Activated CD8-positive, alpha-beta memory T cell treated with anti-CD3 and anti-CD28 coated beads, Interleukin-2, amount 50 U/mL, for 1 hour (primary cell): ENCODE measurements around the gene PLOD1.
"Not testable (repeated sequence)": the region's sequence is repeated elsewhere in the genome, so short reads cannot be mapped to it uniquely, and the experiment has no call there.

Experiments
- DNase-seq: peaks from one replicate; pipeline ENCODE4 v3.0.0-alpha.2; 2020; ENCODE audit errors: extremely low read depth

PLOD1 gene

GRCh38 chr1:11912482-11913216 lies 21.9 kb upstream of the PLOD1 start:
- not testable (repeated sequence) for DNase-seq

DNA sequence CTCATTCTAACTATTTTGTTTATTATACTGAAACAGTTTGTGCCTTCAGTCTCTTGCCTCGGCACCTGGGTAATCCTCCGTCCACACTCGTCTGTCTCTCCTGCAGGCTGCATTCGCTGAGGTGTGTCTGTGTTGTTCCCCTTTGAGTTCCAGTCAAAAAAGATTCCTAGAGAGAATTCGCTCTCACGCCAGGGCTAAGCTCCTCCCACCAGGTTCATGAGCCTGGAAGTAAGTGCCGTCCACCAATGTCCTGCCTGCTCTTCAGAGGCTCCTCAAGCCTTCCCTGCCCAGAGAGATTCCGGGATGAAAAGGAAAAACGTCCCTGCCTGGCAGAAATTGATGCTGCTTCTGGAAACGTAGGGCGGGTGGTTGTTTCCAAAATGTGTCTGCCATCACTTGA lies 21.2 kb upstream of the PLOD1 start:
- DNase-seq, result no peak

DNA sequence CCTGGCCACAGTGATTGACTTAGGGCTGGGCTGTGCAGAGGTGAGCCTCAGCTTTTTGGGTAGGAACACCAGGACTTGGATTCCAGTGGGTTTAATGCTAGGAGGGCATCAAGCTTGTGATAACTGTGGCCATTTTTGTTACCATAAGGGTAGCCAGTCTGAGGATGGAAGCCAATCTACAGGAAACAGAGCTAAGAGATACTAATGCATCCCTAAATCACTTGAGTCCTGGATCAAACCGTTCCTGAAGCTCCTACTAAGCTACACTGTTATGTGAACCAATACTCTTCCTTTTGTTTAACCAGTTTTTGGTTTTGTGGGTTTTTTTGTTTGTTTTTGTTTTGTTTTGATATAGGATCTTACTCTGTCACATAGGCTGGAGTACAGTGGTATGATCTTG lies 20.5 kb upstream of the PLOD1 start:
- no peak for DNase-seq

- no peak for DNase-seq
Measured at GRCh38 chr1:11918799-11919519, 15.6 kb upstream of the PLOD1 start.

DNA sequence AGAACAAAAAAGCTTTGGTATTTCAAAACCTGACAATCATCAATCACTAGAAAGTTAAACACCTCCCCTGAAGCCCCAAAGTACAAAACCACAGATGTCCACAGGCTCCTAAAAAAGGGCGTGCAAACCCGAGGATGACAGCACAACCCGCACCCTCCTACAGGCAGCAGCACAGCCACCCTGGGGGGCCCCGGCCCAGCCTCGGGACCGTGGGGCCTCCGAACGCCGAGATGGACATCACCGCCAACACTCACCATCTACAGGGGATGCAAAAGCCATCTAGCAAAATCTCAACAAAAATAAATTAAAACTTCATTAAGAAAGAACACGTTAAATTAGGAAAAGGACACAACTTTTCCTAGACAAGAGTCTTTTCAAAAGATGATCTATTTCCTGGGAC lies 14.9 kb upstream of the PLOD1 start:
- DNase-seq, result no peak

DNA sequence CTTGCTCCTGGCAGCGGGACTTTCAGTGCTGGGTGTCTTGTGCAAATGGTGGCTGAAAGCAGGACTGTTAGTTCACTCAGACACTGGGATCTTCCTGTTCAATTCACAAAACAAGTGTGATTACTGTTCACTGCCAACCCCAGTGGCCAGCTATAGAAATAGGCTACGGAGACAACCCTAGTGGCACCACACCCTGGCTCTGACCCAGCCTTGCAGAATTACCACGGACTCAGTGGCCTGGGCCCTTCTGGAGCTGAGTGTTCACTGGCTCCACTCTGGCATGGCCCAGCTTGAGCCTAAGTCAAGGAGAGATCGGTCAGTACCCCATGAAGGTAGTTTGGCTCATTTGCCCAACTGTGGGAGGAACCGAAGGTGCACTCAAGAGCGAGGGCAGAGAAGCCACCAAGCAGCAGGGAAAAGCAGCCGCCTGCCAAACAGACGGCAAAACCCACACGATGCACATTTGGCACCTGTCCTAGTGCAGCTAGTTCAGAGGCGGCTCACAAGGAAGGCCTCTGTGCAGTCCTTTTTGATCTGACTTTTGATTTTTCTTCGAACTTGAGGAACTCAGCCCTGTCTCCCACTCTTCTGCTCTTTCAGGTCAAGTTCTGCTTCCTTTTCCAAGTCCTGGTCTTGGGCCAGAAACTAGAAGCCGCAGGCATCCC lies 14.1 kb upstream of the PLOD1 start:
- no peak for DNase-seq

- no peak for DNase-seq
Measured at GRCh38 chr1:11921022-11921421, 13.5 kb upstream of the PLOD1 start.

DNA sequence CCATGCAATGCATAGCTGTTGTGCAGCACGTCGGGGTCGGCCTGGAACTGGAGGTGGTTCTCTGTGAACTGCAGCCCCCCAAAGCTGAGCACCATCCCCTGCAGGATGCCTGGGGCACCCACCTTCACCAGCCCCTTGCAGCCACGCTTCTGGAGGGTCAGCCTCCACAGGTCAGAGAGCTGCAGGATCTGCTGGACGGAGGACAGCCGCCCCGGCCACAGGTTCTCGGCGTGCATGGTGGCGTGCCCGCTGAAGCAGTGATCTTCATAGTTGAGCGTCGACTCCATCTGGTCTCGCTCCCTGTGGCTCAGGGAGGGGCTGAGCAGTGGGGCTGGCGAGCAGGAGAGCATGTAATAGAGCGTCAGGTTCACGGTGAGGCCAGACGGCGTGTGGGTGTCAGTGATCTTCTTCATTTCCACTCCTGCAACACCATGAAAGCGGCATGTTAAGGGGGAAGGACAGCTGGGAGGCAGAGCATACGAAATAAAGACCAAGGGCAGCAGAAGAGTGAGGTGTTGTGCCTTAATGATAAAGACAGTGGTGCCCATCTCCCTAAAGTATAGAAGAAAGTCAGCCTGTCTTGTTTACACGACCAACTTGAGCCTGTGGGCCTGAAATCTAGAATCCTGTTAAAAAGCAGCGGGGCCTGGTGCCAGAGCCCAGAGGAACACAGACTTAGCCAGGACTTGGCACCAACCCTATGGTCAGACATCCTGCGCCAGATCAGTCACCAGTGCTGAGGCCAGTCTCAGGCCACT lies 11.3 kb upstream of the PLOD1 start:
- no peak for DNase-seq

DNA sequence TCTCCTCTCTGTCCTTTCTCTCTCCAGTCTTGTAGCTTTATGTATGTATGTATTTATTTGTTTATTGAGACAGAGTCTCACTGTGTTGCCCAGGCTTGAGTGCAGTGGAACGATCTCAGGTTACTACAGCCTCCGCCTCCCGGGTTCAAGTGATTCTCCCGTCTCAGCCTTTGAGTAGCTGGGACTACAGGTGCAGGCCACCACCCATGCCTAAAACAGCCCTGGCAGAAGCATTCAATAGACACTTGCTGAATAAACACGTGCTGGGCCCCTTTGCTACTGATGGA lies 10.7 kb upstream of the PLOD1 start:
- DNase-seq, result no peak

GRCh38 chr1:11924334-11925195 lies 10.0 kb upstream of the PLOD1 start:
- no peak for DNase-seq

DNA sequence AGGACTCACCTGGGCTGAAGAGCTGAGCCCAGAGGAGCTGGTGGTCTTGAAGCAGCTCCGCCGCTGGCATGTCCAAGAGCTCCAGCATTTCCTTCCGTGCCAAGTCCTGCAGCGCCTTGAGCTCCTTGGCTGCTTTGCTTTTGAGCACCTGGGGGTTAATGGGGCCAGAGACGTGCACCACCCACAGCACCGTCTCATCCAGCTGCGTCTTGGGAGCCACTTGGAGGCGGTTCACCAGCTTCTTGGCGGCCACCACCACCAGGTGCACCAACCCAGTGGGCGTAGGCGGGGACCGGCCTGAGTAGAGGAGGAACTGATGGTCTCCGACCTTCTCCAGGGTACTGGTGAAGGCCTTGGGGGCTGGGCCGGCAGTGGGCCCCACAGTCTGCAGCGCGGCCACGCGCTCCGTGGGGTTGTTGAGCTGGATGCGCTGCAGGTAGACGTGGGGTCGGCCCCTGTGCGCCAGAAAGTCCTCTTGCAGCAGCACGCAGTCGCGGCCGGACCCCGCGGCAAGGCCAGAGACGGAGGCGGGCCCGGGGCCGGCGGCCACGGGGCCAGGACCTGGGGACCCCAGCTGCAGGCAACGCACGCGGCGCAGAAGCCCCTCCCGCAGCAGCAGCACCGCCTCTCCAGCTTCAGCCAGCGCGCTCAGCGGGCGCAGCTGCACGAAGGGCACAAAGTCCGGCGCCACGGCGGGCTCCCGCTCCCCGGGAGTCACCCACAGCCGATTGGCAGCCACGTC lies 9.2 kb upstream of the PLOD1 start:
- DNase-seq, result not testable (repeated sequence)

DNA sequence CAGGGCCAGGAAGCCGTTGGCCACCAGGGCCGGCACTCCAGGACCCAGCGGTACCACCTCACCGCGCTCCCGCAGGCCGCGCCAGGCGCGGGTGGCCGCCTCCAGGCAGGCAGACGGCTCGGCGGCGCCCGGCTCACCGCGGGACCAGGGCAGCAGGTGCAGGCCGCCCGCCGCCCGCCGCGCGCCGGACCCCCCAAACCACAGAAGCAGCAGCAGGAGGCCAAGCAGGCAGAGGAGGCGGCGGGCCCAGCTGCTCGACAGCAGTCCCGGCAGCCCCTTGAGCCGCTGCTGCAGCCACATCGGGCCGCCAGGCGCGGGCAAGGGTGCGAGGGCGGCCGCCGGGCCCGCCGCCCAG lies 8.6 kb upstream of the PLOD1 start:
- DNase-seq, result no peak

DNA sequence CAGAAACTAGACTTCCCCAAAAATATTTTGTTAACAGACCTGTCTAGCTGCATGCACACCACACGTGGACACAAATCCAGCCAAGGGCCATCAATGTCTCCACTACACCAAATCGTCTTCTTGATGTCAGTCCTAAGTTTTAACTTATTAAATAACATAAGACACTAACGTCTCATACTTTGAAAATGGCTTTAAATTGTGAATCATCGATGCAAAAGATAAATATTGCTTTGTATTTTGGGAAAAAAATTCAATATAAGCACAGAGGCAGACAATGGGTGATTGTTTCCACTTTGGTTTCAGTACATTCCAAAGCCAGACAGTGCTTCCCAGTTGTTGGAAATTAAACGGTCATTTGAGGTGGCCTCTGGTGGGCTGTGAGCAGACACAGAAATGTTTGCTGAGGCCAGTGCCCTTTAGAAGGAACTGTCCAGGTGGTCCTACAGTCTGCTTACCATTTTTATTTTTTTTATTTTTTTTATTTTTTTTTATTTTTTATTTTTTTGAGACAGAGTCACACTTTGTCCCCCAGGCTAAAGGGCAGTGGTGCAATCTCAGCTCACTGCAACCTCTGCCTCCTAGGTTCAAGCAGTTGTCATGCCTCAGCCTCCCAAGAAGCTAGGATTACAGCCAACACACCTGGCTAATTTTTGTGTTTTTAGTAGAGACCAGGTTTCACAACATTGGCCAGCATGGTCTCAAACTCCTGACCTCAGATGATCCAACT lies 6.5 kb upstream of the PLOD1 start:
- no peak for DNase-seq

DNA sequence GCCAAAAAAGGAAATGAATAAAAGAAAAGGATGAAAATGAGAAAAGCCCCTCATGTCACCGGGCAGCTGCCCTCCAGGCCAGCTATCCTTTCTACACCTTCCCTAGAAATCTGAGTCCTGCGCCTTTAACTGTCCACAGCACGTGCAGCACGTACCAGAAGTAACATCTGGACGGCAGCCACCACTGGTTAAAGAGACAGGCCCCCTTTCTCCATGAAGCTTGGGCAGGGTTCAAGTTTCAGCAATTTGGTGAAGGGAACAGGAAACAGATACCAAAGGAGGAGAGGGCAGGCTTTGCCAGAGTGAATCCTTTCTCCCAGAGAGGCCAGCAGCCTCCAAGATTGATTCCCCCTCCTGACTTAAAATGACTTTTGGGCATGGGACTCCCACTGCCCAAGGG lies 4.7 kb upstream of the PLOD1 start:
- no peak for DNase-seq

DNA sequence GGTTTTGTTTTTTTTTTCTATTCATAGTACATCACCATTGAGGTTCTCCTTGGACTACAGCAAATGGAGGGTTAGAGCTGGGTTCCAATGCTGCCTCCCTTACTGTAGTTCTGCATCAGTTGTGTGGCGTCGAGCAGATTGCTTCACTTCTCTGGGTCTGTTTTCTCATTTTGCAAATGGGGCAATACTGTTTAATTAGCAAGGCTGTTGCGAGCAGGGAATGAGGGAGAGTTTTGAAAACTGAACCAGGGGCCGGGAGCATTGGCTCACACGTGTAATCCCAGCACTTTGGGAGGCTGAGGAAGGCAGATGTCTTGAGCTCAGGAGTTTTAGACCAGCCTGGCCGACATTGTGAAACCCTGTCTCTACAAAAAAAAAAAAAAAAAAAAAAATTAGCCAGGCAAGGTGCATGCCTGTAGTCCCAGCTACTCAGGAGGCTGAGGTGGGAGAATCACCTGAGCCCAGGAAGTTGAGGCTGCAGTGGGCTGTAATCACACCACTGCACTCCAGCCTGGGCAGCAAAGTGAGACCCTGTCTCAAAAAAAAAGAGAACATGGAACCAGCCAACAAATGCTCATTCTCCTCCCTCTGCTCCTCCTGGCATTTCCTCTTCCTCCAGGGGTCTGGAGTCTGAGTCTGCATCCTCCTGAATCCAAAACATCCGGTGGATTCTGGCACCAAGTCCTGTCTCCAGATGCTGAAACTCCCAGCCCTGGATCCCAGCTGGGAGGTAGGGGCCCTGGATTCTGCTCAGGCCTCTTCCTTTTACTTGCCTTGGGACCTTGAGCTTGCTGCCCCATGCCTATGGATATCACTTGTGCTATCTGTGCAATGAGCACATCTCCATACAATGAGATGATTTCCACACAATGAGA lies 3.7 kb upstream of the PLOD1 start:
- DNase-seq, result no peak

GRCh38 chr1:11931845-11932244 lies 2.7 kb upstream of the PLOD1 start:
- DNase-seq, result no peak

DNA sequence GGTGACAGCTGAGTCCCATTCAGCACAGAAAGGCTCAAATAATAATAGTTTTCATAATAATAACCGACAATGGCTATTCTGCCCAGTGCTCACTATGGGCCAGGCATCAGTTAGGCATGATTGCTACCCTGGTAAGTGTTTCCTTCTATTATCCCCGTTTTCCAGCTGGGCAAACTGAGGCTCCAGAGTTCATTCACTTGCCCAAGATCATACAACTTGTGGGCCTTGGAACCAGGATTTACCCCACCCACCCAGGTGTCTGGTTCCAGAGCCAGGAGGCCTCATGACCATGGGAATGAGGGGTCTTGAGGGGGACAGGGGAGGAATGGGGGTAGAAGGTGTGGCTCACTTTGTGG lies 518 bp downstream of the PLOD1 start:
- DNase-seq, result no peak

- not testable (repeated sequence) for DNase-seq
Measured at GRCh38 chr1:11935733-11936132, 1.2 kb downstream of the PLOD1 start.
